ENCODE results near the gene NPAS3. TPM values are rescaled to one million over a fixed set of nuclear protein-coding genes. Genes with fewer than 3 reads are reported as not detected.

Gene NPAS3
- total RNA-seq, 1 experiment from 2014 or later, result not detected

- no peaks in the 10 kb centered on the region for H3K9me3 ChIP-seq (ENCODE audit: insufficient read depth, low read depth)
- no TSS peak for BruUV-seq (replicated peaks)
- ChIA-PET POLR2A (ENCODE audit: unreplicated experiment) (no interaction called here), CTCF (no interaction called here)
- no peak overlapping the region for H2AFZ ChIP-seq
- H3K79me2 ChIP-seq (ENCODE audit: low read depth), result no peaks in the 10 kb centered on the region
- no peaks in the 10 kb centered on the region for H3K9me2 ChIP-seq (ENCODE audit: insufficient read depth)
- intact Hi-C loops (cut with micrococcal nuclease; ENCODE audit: unreplicated experiment), result no loop called here
- H3F3A ChIP-seq (ENCODE audit: insufficient read depth, low read depth), result no peaks in the 10 kb centered on the region
- no peaks in the 10 kb centered on the region for H3K4me1 ChIP-seq (replicated peaks; ENCODE audit: insufficient read depth)
- no peaks in the 10 kb centered on the region for H4K20me1 ChIP-seq (ENCODE audit: insufficient read depth)
- TF ChIP-seq CTCF (conservative IDR thresholded peaks at IDR 0.05) (no peak), EZH2 (IDR thresholded peaks at IDR 0.05; ENCODE audit: low read depth) (no peak)
- H3K27me3 ChIP-seq (ENCODE audit: insufficient read depth, low read depth), result no peaks in the 10 kb centered on the region
- no peak overlapping the region for H3K27ac ChIP-seq
- no peak for DNase-seq
- H3K36me3 ChIP-seq (ENCODE audit: low read depth), result no peaks in the 10 kb centered on the region
- H3K4me2 ChIP-seq, result no peak overlapping the region
- H3K4me3 ChIP-seq, result no peak overlapping the region
Observed at GRCh38 chr14:33510063-33510481, 571.4 kb downstream of the NPAS3 start.

- no peaks in the 10 kb centered on the region for H3K79me2 ChIP-seq (ENCODE audit: low read depth)
- no peaks in the 10 kb centered on the region for H3K9me3 ChIP-seq (ENCODE audit: insufficient read depth, low read depth)
- no peaks in the 10 kb centered on the region for H3K27me3 ChIP-seq (ENCODE audit: insufficient read depth, low read depth)
- no peaks in the 10 kb centered on the region for H3K9me2 ChIP-seq (ENCODE audit: insufficient read depth)
- H2AFZ ChIP-seq, result no peak overlapping the region
- no peak for DNase-seq
- H3K4me3 ChIP-seq, result no peak overlapping the region
- H3K27ac ChIP-seq, result no peak overlapping the region
- no peak overlapping the region for H3K4me2 ChIP-seq
- ChIA-PET CTCF (no interaction called here), POLR2A (ENCODE audit: unreplicated experiment) (no interaction called here)
- no peaks in the 10 kb centered on the region for H3K36me3 ChIP-seq (ENCODE audit: low read depth)
- H4K20me1 ChIP-seq (ENCODE audit: insufficient read depth), result no peaks in the 10 kb centered on the region
- intact Hi-C loops (cut with micrococcal nuclease; ENCODE audit: unreplicated experiment), result no loop called here
- BruUV-seq (replicated peaks), result no TSS peak
- no peaks in the 10 kb centered on the region for H3K4me1 ChIP-seq (replicated peaks; ENCODE audit: insufficient read depth)
- no peak for TF ChIP-seq EZH2 (IDR thresholded peaks at IDR 0.05; ENCODE audit: low read depth)
- TF ChIP-seq CTCF (conservative IDR thresholded peaks at IDR 0.05), result no peak
- no peaks in the 10 kb centered on the region for H3F3A ChIP-seq (ENCODE audit: insufficient read depth, low read depth)
Observed at GRCh38 chr14:33510991-33511390, 572.3 kb downstream of the NPAS3 start.

- Histone ChIP-seq H3K4me1 (replicated peaks; ENCODE audit: insufficient read depth) (no peaks in the 10 kb centered on the region), H3F3A (ENCODE audit: insufficient read depth, low read depth) (no peaks in the 10 kb centered on the region), H3K4me2 (no peak overlapping the region), H3K9me3 (ENCODE audit: insufficient read depth, low read depth) (no peaks in the 10 kb centered on the region), H2AFZ (no peak overlapping the region), H3K79me2 (ENCODE audit: low read depth) (no peaks in the 10 kb centered on the region), H4K20me1 (ENCODE audit: insufficient read depth) (no peaks in the 10 kb centered on the region), H3K27me3 (ENCODE audit: insufficient read depth, low read depth) (no peaks in the 10 kb centered on the region), H3K36me3 (ENCODE audit: low read depth) (no peaks in the 10 kb centered on the region), H3K4me3 (no peak overlapping the region), H3K9me2 (ENCODE audit: insufficient read depth) (no peaks in the 10 kb centered on the region), H3K27ac (no peak overlapping the region)
- DNase-seq, result no peak
- intact Hi-C loops (cut with micrococcal nuclease; ENCODE audit: unreplicated experiment), result no loop called here
- no peak for TF ChIP-seq CTCF (conservative IDR thresholded peaks at IDR 0.05)
- TF ChIP-seq EZH2 (IDR thresholded peaks at IDR 0.05; ENCODE audit: low read depth), result no peak
- BruUV-seq (replicated peaks), result no TSS peak
- ChIA-PET POLR2A (ENCODE audit: unreplicated experiment) (no interaction called here), CTCF (interaction anchor here (0.8 kb wide), 1 partner anchor 1972 kb away, joined by 4 read pairs; no protein-coding TSS in a partner anchor)
Observed at GRCh38 chr14:33511851-33512640, 573.4 kb downstream of the NPAS3 start.
